ENCODE data around the gene SVBP. TPM values are rescaled to one million over a fixed set of nuclear protein-coding genes. Genes with fewer than 3 reads are reported as not detected.

Gene SVBP
- total and polyA plus RNA-seq, 2 of the 8 experiments (the other 6 are each of a cell fraction or from before 2014, with no cell fraction given): 29.7 to 30.2 TPM

DNA sequence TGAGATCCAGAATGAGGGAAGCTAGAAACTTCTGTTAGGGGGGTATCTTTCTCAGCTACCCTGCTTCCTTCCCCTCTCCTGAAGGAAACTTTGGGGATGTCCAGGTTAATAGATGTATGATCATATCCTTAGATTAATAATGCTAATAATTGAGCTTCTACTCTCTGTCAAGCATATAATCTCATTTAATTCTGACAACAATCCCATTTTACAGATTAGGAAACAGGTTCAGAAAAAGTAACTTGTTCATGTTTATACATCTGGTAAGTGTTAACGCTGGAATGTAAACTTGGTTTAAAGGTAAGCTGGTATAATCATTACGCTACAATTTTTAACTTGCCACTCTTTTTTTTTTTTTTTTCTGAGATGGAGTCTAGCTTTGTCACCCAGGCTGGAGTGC, 34.1 kb downstream of the SVBP start:
- Histone ChIP-seq H3K27me3 (replicated peaks in 1 of 4; ENCODE audit: control insufficient read depth in 3 of 4, extremely low read depth in 1 of 4, insufficient read depth in 3 of 4, low read length in 3 of 4) (no peaks in the 10 kb centered on the region), H2BK5ac (ENCODE audit: low read depth, low read length) (no peak overlapping the region), H2AFZ (ENCODE audit: low read length) (no peak overlapping the region), H3K4me3 (ENCODE audit: extremely low read depth in 1 of 4, insufficient read depth in 2 of 4, low read depth in 3 of 4, low read length in 4 of 4) (no peak overlapping the region), H4K5ac (ENCODE audit: insufficient read length, low read depth, low read length) (no peak overlapping the region), H4K91ac (replicated peaks; ENCODE audit: insufficient read length, low read length) (no peak overlapping the region), H3K27ac (ENCODE audit: low read depth, low read length) (no peak overlapping the region), H3K23ac (ENCODE audit: insufficient read length) (no peak overlapping the region), H2BK120ac (replicated peaks; ENCODE audit: low read depth, low read length) (no peak overlapping the region), H2BK12ac (ENCODE audit: low read depth, low read length) (no peak overlapping the region), H4K8ac (ENCODE audit: extremely low read depth, insufficient read depth, low read length) (no peak overlapping the region), H3K79me1 (ENCODE audit: low read depth, low read length) (no peaks in the 10 kb centered on the region), H3K18ac (ENCODE audit: extremely low read depth, low read length) (no peak overlapping the region), H2AK5ac (ENCODE audit: low read depth, low read length) (no peak overlapping the region), H3K4me1 (replicated peaks in 1 of 4; ENCODE audit: control insufficient read depth in 3 of 4, insufficient read depth in 4 of 4, low read length in 3 of 4) (peaks cover 0 to 8% (median under 1%) of the 10 kb centered on the region in 4 experiments; a peak in 2 of 7 replicates), H2BK20ac (ENCODE audit: low read length) (no peak overlapping the region), H3K9me3 (ENCODE audit: insufficient read depth in 2 of 2, low read depth in 1 of 2, low read length in 1 of 2) (no peaks in the 10 kb centered on the region), H4K20me1 (replicated peaks in 1 of 2; ENCODE audit: control insufficient read depth in 1 of 2, insufficient read depth in 2 of 2, low read length in 2 of 2) (peaks cover 0 to 2% of the 10 kb centered on the region in 2 experiments), H3K79me2 (ENCODE audit: control insufficient read depth in 1 of 2, insufficient read depth in 2 of 2, low read length in 2 of 2) (no peaks in the 10 kb centered on the region), H3K4ac (replicated peaks; ENCODE audit: insufficient read length, low read depth, low read length) (no peak overlapping the region), H3K14ac (ENCODE audit: insufficient read length) (no peak overlapping the region), H3K56ac (replicated peaks; ENCODE audit: insufficient read length, low read depth, low read length) (no peak overlapping the region), H3K9ac (replicated peaks in 1 of 4; ENCODE audit: extremely low read depth in 1 of 4, low read depth in 3 of 4, low read length in 3 of 4) (no peak overlapping the region), H3K36me3 (ENCODE audit: control insufficient read depth in 2 of 4, insufficient read depth in 4 of 4, low read length in 3 of 4) (peaks cover 0 to 13% (median 3%) of the 10 kb centered on the region in 4 experiments; a peak in 4 of 8 replicates), H2BK15ac (ENCODE audit: low read length) (no peak overlapping the region), H3K23me2 (ENCODE audit: low read depth, low read length) (no peaks in the 10 kb centered on the region), H3K4me2 (ENCODE audit: insufficient read depth in 1 of 2, low read depth in 2 of 2, low read length in 2 of 2) (no peak overlapping the region)
- TF ChIP-seq JUN (IDR thresholded peaks at IDR 0.05; ENCODE audit: low read depth, low read length) (no peak), CBX8 (IDR thresholded peaks at IDR 0.05; ENCODE audit: borderline replicate concordance, low read depth, low read length) (no peak), TCF12 (IDR thresholded peaks at IDR 0.05; ENCODE audit: low read depth, low read length) (no peak), RBBP5 (IDR thresholded peaks at IDR 0.05; ENCODE audit: borderline replicate concordance, low read depth, low read length) (no peak), SUZ12 (IDR thresholded peaks at IDR 0.05; ENCODE audit: low read length) (no peak), TEAD4 (IDR thresholded peaks at IDR 0.05; ENCODE audit: low read depth, low read length) (no peak), CREB1 (IDR thresholded peaks at IDR 0.05) (no peak), CEBPB (IDR thresholded peaks at IDR 0.05; ENCODE audit: low read depth, low read length) (no peak), BCL11A (IDR thresholded peaks at IDR 0.05; ENCODE audit: low read depth in 2 of 2, low read length in 2 of 2) (no peak), KDM4A (IDR thresholded peaks at IDR 0.05; ENCODE audit: low read depth, low read length, severe bottlenecking) (no peak), SP4 (IDR thresholded peaks at IDR 0.05; ENCODE audit: low read length) (no peak), POU5F1 (IDR thresholded peaks at IDR 0.05; ENCODE audit: low read depth, low read length) (no peak)
- TF ChIP-seq, protein P1, sequence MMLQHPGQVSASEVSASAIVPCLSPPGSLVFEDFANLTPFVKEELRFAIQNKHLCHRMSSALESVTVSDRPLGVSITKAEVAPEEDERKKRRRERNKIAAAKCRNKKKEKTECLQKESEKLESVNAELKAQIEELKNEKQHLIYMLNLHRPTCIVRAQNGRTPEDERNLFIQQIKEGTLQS (IDR thresholded peaks at IDR 0.05; ENCODE audit: insufficient read depth, low read depth, low read length): no peak
- DNase-seq (ENCODE audit: low read depth in 1 of 2, low spot score in 2 of 2) (no peak), FAIRE-seq (no peak)
- POLR2A ChIA-PET (ENCODE audit: partially characterized antibody): interaction anchor here (0.9 to 2.3 kb wide), 2 partner anchors 11 to 63 kb away, joined by 3 to 9 read pairs; partner anchors contain the start of gene ZNF691
- WGBS, 2 experiments (ENCODE audit: extremely low coverage in 1 of 2, insufficient coverage in 1 of 2, insufficient read length in 1 of 2, insufficient replicate concordance in 2 of 2, low coverage in 1 of 2, low lambda C conversion rate in 2 of 2, missing lambda C conversion rate in 1 of 2): 87% methylated on average over 2 of the region's 2 CpGs; no CpG with 5 or more reads in 1 of the 2 experiments
- CTCF ChIA-PET (ENCODE audit: partially characterized antibody): interaction anchor here (1.1 to 4.7 kb wide), 3 partner anchors 10 to 291 kb away, joined by 3 to 22 read pairs (median 4); no protein-coding TSS in a partner anchor

Data from H1 (cell line).